Small intestine (tissue), 7 donors: Measurements from ENCODE around the gene AGTRAP. TPM values are rescaled to one million over a fixed set of nuclear protein-coding genes. Genes with fewer than 3 reads are reported as not detected.

Experiments used
- DNase-seq, 2 donors: peaks; one replicate each; pipeline versions ENCODE4 v3.0.0 to v3.0.0-alpha.2; 2013
- FAIRE-seq: peaks from 2 replicates; lab custom pipeline; 2012; peaks lifted over from hg19 to GRCh38; lab: Jason Lieb, UNC
- H3K27ac ChIP-seq, 3 donors: one replicate each; pipeline ENCODE4 v1.5.1; 2013; ENCODE audit warnings: low read length in 2 of 3, mild to moderate bottlenecking in 2 of 3, control low read depth in 1 of 3, inconsistent platforms in 1 of 3, low read depth in 1 of 3, moderate library complexity in 1 of 3
- H3K27me3 ChIP-seq, 3 donors: one replicate each; pipeline ENCODE4 v1.6.1; 2013; ENCODE audit warnings: low read length in 3 of 3, inconsistent platforms in 1 of 3; ENCODE audit not compliant: control insufficient read depth in 3 of 3, insufficient read depth in 3 of 3
- H3K36me3 ChIP-seq, 3 donors: one replicate each; pipeline ENCODE4 v1.6.1; 2013; ENCODE audit warnings: low read length in 3 of 3, inconsistent platforms in 1 of 3, low read depth in 1 of 3, mild to moderate bottlenecking in 1 of 3, moderate library complexity in 1 of 3; ENCODE audit not compliant: control insufficient read depth in 3 of 3, insufficient read depth in 2 of 3
- H3K4me1 ChIP-seq, 3 donors: one replicate each; pipeline ENCODE4 v1.6.1; 2013; ENCODE audit warnings: low read length in 2 of 3, inconsistent platforms in 1 of 3, low read depth in 1 of 3, mild to moderate bottlenecking in 1 of 3, moderate library complexity in 1 of 3; ENCODE audit not compliant: control insufficient read depth in 3 of 3, insufficient read depth in 2 of 3
- H3K4me3 ChIP-seq, 3 donors: one replicate each; pipeline ENCODE4 v1.5.1; 2013; ENCODE audit warnings: low read length in 3 of 3, control low read depth in 1 of 3, inconsistent platforms in 1 of 3, low read depth in 1 of 3, mild to moderate bottlenecking in 1 of 3, moderate library complexity in 1 of 3
- H3K9me3 ChIP-seq, 2 donors: one replicate each; pipeline ENCODE4 v1.6.1; 2013; ENCODE audit warnings: low read depth in 1 of 2, low read length in 1 of 2; ENCODE audit not compliant: control insufficient read depth in 2 of 2, insufficient read depth in 1 of 2
- WGBS, 3 donors: extraction: QIAGEN DNeasy Blood & Tissue Kit; methylation state at CpG; one replicate each; pipeline ENCODE4 v1.1.7; 2013; 5-methylcytosine and 5-hydroxymethylcytosine counted together
- polyA plus RNA-seq, 4 donors: library from polyadenylated mRNA; stranded (reverse) in 3 of 4; unstranded in 1 of 4; fragments of 200-250 nt in 3 of 4; fragments of 120-200 nt in 1 of 4; gene quantifications; one replicate each; pipeline versions ENCODE4 v1.2.1 to v1.2.3, GENCODE V29; 2013
- donor health status: healthy with polysubstance abuse.
- donor health status: control.
- donor health status: control.
- donor health status: Bipolar disorder and iron deficiency.
- donor health status: healthy.

AGTRAP gene
- polyA plus RNA-seq, 4 donors = 5.6 to 54.9 (median 19.2) TPM

DNA sequence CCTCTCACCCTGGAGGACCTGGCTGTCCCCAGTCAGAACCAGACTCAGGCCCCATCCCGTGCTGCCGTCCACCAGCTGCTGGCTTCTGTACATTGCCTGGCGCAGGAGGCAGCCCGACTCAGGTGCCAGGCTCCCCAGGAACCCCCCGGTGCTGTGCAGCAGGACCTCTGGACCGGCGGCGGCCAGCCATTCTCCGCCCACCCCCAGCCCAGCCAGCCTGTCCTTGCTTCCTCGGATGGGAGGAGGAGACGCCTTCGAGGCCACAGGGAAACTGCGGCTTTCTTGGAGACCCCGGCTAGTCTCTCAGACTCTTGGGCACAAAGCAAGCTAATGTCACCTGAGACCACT, 30.5 kb downstream of the AGTRAP start:
- DNase-seq = no peak
- peaks cover 0 to 12% (median 2%) of the 10 kb centered on the region in 3 donors for H3K27me3 ChIP-seq
- H3K4me1 ChIP-seq = no peaks in the 10 kb centered on the region
- H3K36me3 ChIP-seq = no peaks in the 10 kb centered on the region
- 68 to 80% (median 76%) methylated on average over 14 of the region's 14 CpGs for WGBS, 3 donors
- no peak for FAIRE-seq
- no peaks in the 10 kb centered on the region for H3K9me3 ChIP-seq
- no peak overlapping the region for H3K4me3 ChIP-seq
- no peak overlapping the region for H3K27ac ChIP-seq

DNA sequence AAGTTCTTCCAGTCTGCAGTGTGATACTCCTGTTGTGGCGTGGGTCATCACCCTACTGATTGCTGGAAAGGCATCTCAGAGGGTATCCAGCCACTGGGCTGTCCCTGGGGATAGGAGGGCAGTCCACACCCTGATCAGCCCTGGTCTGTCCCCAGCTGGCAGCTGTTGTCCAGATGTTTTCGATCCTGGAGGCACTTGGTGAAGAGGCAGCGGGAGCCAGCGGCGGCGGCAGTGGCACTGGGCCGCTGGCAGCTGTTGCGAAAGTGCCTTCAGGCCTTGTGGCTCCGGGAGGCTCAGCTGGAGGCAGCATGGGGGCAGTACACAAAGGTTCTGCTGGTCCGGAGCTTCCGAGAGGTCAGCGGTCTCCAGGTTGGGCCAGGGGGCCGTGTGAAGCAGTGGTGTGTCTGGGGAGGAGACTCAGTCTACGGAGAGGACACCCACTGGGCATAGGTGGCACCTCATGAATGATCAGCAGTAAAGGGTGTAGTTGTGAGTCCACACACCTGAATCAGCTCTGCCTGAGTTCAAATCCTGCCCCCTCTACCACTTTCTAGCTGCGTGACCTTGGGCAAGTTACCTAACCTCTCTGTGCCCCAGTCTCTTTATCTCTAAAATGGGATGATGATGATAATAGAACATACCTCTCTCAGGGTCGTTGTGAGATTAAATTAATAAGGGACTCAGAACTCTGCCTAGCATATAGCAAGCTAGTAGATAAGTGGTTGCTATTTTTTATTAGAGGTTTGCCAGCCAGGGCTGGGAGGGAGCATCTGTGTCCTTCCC, 32.2 kb downstream of the AGTRAP start:
- DNase-seq = no peak
- 68 to 75% (median 69%) methylated on average over 16 of the region's 16 CpGs for WGBS, 3 donors
- no peak overlapping the region for H3K27ac ChIP-seq
- no peaks in the 10 kb centered on the region for H3K27me3 ChIP-seq
- FAIRE-seq = no peak
- H3K9me3 ChIP-seq = no peaks in the 10 kb centered on the region
- H3K4me3 ChIP-seq = no peak overlapping the region
- H3K36me3 ChIP-seq = no peaks in the 10 kb centered on the region
- no peaks in the 10 kb centered on the region for H3K4me1 ChIP-seq

- 19 to 43% (median 22%) methylated on average over 4 of the region's 4 CpGs for WGBS, 3 donors
- no peak overlapping the region for H3K4me3 ChIP-seq
- H3K27me3 ChIP-seq = no peaks in the 10 kb centered on the region
- no peak overlapping the region for H3K27ac ChIP-seq
- H3K9me3 ChIP-seq = no peaks in the 10 kb centered on the region
- no peaks in the 10 kb centered on the region for H3K4me1 ChIP-seq
- FAIRE-seq = no peak
- no peaks in the 10 kb centered on the region for H3K36me3 ChIP-seq
- no peak for DNase-seq
These were observed 32.9 kb downstream of the AGTRAP start for GRCh38 chr1:11768821-11769220.

GRCh38 chr1:11769274-11769673, 33.3 kb downstream of the AGTRAP start:
- no peak for DNase-seq
- Histone ChIP-seq H3K9me3 (no peaks in the 10 kb centered on the region), H3K4me1 (no peaks in the 10 kb centered on the region), H3K4me3 (no peak overlapping the region), H3K27ac (no peak overlapping the region), H3K36me3 (no peaks in the 10 kb centered on the region), H3K27me3 (no peaks in the 10 kb centered on the region)
- WGBS, 3 donors = 73 to 75% (median 74%) methylated on average over 4 of the region's 4 CpGs
- no peak for FAIRE-seq

- FAIRE-seq = no peak
- no peak overlapping the region for H3K4me3 ChIP-seq
- no peaks in the 10 kb centered on the region for H3K36me3 ChIP-seq
- no peaks in the 10 kb centered on the region for H3K27me3 ChIP-seq
- no peaks in the 10 kb centered on the region for H3K4me1 ChIP-seq
- no peak for DNase-seq
- no peaks in the 10 kb centered on the region for H3K9me3 ChIP-seq
- no peak overlapping the region for H3K27ac ChIP-seq
These were observed 34.1 kb downstream of the AGTRAP start for GRCh38 chr1:11770011-11770410.

DNA sequence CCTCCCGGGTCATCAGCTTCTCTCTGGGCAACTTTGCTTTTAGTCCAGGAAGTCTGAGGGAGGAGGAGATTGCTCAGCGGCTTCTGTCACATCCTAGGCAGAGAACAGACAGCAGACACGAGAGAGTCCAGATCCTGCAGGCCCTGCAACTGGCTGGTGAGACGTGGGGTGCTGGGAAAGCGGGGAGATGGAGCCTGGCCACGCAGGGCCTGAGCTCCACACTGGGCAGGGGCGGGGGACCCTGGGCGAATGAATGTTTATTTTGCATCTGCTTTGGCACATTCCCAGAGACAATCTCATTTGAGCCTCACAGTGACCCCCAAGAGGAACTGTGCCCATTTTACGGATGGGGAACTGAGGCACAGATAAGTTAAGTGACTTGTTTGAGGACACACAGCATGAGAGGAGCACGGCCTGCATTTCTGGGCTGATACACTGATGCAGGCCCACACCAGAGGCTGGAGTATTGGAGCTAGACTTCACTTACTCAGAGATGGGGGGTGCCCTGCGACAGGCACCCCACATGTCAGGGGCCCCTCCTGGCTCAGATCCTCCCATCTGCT, 35.6 kb downstream of the AGTRAP start:
- H3K4me3 ChIP-seq = no peak overlapping the region
- no peak for DNase-seq
- no peak for FAIRE-seq
- H3K27me3 ChIP-seq = no peaks in the 10 kb centered on the region
- no peaks in the 10 kb centered on the region for H3K9me3 ChIP-seq
- H3K27ac ChIP-seq = no peak overlapping the region
- WGBS, 3 donors = 60 to 63% (median 63%) methylated on average over 11 of the region's 11 CpGs
- no peaks in the 10 kb centered on the region for H3K4me1 ChIP-seq
- H3K36me3 ChIP-seq = no peaks in the 10 kb centered on the region

DNA sequence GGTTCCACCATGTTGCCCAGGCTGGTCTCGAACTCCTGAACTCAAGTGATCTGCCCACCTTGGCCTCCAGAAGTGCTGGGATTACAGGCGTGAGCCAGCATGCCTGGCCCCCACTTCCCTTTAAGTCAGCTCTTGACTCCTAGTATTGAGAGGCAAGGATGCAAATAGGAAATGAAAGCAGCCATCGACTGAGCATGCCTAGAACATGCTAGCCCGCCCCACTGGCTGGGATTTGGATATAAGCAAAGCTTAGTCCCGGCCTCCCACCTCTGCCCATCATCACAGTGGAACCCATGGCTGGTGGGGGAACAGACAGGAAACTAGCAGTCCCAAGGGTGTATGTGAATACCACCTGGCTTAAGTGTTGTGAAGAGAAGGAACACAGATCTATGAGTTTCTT, 36.5 kb downstream of the AGTRAP start:
- DNase-seq (no peak), FAIRE-seq (no peak)
- H3K9me3 ChIP-seq = no peaks in the 10 kb centered on the region
- no peaks in the 10 kb centered on the region for H3K4me1 ChIP-seq
- 64 to 70% (median 70%) methylated on average over 5 of the region's 5 CpGs for WGBS, 3 donors
- H3K4me3 ChIP-seq = no peak overlapping the region
- H3K36me3 ChIP-seq = no peaks in the 10 kb centered on the region
- no peaks in the 10 kb centered on the region for H3K27me3 ChIP-seq
- H3K27ac ChIP-seq = no peak overlapping the region

GRCh38 chr1:11774753-11775152, 38.8 kb downstream of the AGTRAP start:
- DNase-seq (no peak), FAIRE-seq (no peak)
- H3K9me3 ChIP-seq = no peaks in the 10 kb centered on the region
- H3K27me3 ChIP-seq = no peaks in the 10 kb centered on the region
- H3K4me1 ChIP-seq = no peaks in the 10 kb centered on the region
- 86 to 95% (median 90%) methylated on average over 9 of the region's 9 CpGs for whole genome bisulfite sequencing, 3 donors
- H3K27ac ChIP-seq = no peak overlapping the region
- no peaks in the 10 kb centered on the region for H3K36me3 ChIP-seq
- H3K4me3 ChIP-seq = no peak overlapping the region
